Stimulated activated CD8-positive, alpha-beta memory T cell treated with anti-CD3 and anti-CD28 coated beads, Interleukin-4, amount 100 ng/mL, for 1 hour (primary cell): ENCODE results near the gene MYDGF.

Source experiments
- DNase-seq, 2 donors: peaks; one replicate each; pipeline ENCODE4 v3.0.0-alpha.2; 2020; ENCODE audit warnings: low read depth in 2 of 2, low spot score in 1 of 2

Gene MYDGF

DNA sequence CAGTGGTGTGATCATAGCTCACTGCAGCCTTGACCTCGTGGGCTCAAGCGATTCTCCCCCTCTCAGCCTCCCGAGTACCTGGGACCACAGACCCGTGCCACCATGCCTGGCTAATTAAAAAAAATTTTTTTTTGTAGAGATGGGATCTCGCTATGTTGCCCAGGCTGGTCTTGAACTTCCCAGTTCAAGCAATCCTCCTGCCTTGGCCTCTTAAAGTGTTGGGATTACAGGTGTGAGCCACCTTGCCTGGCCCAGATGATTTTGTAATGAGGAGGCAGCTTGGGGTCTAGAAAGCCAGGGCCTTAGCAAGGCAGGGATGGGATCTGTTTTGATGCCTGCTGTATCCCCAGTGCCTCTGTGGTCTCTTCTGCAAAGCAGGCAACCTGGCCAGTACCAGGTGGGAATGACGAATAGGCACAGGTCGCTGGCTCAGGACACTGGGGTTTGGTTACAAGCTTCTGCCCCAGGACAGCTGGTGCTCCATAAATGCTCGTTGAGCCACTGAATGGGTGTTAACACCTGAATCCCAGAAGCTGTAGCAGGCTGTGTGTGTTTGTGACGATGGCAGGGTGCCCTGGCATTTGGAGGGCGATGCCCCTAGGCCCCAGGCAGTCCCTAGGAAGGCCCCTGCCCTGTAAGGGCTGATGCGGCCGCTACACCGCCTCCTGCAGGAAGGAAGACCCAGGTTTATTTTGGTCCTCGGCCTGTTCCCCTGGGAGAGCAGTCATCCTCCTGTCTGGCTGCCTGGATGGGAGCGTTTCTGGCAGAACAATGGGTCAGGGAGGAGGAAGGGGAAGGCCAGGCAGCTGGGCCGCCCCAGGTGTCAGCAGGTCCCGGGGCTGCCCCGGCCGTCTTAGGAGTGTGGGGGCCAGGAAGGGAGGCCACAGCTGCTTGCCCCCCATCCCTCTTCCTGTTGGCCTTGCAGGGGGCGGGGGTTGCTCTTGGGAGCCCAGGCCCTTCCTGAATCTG is 22.2 kb downstream of the MYDGF start:
- no peak for DNase-seq

DNA sequence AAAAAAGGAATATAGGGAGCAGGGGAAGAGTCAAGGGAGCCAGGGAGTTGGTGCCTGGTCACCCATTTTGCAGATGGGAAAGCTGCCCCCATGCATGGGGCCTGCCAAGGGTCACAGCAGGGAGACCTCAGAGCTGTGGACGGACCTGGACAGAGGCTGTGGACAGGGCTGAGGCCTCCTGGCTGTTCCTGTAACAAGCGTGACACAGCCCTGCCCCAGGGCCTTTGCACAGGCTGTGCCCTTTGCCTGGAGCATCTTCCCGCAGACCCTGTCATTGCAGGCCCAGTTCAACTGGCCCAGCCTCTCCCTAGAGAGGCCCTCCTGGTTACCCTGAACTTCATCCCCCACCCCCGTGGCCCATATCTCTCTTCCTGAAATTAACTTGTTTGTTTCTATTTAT is 24.4 kb downstream of the MYDGF start:
- DNase-seq = no peak

- no peak for DNase-seq
These were observed 27.5 kb downstream of the MYDGF start for GRCh38 chr19:4642625-4643024.

DNA sequence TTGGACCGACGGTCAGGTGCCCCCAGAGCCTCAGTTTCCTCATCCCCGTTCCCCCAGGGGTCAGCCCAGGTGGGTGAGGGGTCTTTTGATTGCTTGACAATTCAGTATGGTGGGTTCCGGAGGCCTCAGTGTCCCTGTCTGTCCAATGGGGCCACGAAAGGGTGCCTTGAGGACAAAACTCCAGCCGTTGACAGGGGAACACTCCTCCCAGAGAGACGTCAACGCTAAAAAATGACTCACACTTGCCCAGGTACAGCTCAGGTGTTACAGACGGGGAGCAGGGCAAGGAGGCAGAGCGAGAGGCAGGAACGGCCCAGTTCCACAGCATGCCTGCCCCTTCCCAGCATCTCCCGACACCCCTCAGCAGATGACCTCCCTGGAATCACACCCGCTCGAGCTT is 29.0 kb downstream of the MYDGF start:
- DNase-seq = no peak

GRCh38 chr19:4640247-4641000 is 29.7 kb downstream of the MYDGF start:
- DNase-seq = no peak

- no peak for DNase-seq
These were observed 30.5 kb downstream of the MYDGF start for GRCh38 chr19:4639531-4640246.

- DNase-seq = peak; percentile 98 to 99
These were observed 31.2 kb downstream of the MYDGF start, which contains the start of gene TNFAIP8L1 for GRCh38 chr19:4638828-4639530. TSS of gene TNFAIP8L1 (plus strand) at chr19:4639516. CDS start at chr19:4651870, 12,354 bp downstream.

- no peak for DNase-seq
These were observed 31.8 kb downstream of the MYDGF start for GRCh38 chr19:4638317-4638716.

- DNase-seq = no peak
These were observed 33.4 kb downstream of the MYDGF start for GRCh38 chr19:4636761-4637160.

GRCh38 chr19:4636151-4636717 is 33.9 kb downstream of the MYDGF start:
- peak; percentile 46 to 56 for DNase-seq

DNA sequence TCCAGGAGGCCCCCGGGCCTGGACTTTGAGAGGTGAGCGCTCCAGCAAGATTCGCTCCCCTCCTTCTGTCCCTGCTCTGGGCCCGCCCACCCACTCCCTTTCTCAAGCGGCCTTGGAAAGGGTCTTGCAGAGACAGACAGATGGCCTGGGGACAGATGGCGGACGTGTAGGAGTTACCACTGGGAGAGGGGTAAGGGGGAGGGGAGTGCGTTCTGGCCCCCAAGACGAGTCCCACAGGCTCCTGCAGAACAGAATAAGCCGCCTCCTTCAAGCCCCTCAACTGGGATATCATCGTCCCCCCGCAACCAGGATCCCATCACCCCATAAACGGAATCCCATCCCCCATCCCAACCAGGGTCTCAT is 34.4 kb downstream of the MYDGF start:
- no peak for DNase-seq

GRCh38 chr19:4633140-4633967 is 36.8 kb downstream of the MYDGF start:
- DNase-seq = no peak

DNA sequence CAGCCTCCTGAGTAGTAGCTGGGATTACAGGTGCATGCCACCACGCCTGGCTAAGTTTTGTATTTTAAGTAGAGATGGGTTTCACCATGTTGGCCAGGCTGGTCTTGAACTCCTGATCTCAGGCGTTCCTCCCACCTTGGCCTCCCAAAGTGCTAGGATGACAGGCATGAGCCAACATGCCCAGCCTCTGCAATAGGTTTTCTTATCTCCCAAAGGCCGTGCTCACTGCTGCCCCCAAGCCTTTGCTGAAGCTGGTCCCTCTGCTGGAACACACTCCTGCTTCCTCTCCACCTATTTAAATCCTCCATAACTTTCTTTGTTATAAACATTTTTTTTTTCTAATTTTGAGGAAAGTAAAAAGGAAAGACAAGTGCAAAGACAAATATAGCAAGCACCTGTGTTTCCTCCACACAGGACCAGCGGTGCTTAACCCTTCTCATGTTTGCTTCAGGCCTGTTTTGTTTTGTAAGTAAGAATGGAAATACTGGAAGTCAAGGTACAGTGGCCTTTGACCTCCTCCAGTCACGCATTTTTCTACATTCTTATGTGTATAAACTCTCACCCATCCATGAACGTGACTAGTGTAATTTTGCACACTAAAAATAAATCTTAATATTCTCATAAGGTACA is 45.3 kb downstream of the MYDGF start:
- no peak for DNase-seq

GRCh38 chr19:4624301-4624700 is 45.8 kb downstream of the MYDGF start:
- no peak for DNase-seq

DNA sequence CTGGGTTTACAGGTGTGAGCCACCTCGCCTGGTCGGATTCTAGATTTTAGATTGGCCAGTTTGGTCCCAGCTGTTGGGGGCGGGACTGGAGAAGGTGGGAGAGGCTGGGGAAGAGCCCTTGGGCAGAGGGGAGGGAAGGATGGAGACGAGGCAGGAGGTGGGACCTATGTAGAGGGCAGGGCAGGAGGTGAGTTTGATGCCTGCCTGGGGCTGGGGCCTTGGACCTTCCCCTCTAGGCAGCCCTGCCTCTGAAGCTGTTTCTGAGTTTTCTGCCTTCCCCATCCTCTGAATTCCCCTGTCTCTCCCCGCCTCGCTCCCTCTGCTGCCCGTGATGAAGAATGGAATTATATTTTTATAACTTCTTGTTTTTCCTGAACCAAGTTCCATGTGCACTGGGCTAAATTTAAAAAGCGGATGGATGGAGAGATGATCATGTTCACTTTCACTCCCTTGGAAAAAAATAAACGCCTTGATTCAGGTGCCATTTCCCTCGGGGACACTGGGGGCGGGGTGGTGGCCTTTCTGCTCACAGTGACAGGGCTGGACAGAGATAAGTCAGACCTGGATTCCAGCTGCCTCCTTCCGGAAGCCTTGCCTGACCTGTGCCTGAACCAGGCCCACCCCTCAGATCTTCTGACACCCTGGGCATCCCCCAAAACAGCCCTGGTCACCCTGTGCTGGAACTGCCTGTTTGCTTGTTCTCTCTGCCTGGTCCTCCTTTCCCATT is 47.3 kb downstream of the MYDGF start:
- DNase-seq = no peak

DNA sequence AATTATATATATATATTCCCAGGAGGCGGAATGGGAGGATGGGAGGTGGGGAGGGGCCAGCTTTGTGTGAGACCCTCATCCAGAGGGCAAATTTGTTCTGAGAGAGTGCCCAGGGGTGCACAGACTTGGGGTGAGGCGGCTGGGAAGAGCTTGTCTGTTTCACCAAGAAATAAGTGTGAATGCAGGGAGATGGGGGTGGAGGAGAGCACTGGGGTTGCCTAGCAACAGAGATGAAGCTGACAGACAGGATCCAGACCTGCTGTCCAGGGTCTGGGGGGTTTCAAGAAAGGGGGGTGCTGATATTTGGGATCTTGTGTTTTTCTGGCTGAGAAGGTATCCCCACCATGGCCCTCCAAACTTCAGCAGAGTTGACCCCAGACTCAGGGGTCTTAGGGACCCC is 49.5 kb downstream of the MYDGF start:
- no peak for DNase-seq

DNA sequence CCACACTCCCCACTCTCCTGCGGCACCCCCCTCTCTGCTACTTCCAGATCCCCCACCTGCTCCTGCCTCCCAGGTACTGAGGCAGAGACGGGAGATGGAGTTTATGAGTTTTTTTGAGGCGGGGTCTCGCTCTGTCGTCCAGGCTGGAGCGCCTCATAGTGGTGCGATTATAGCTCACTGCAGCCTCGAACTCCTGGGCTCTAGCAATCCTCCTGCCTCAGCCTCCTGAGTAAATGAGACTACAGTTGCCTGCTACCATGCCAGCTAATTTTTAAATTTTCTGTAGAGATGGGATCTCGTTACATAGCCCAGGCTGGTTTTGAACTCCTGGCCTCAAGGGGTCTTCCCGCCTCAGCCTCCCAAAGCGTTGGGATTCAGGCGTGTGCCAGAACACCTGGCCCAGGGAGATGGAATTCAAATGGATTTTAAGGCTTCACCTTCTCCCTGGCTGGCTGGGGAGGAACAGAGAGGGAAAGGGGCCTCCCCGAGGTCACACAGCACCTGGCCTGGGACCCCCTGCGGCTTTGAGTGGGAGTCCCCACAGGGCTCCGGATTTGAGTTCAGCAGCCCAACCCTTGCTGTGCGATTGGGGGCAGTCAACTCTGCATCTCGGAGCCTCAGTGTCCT is 50.4 kb downstream of the MYDGF start:
- DNase-seq = no peak

DNA sequence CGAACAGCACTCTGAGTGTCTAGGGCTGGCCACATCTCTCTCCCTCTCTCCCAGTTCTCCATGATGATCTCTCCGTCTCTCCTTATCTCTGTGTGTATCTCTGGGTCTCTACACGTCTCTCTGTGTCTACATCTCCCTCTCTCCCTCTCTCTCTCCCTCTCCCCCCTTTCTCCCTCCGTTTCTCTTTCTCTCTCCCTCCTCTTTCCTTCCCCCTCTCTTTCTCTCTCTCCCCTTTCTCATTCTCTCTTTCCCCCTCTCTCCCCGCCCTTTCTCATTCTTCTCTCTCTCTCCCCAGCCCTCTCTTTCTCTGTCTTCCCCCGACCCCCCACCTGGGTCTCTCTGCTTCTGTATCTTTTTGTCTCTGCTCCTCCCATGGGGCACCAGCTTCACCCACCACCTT is 52.1 kb downstream of the MYDGF start:
- no peak for DNase-seq
